CD4-positive, alpha-beta T cell treated with Interleukin-4 for 4 hours (primary cell): ENCODE measurements around the gene CWH43.
"Not testable (repeated sequence)": the region's sequence is repeated elsewhere in the genome, so short reads cannot be mapped to it uniquely, and the experiment has no call there.

Experiments used
- DNase-seq: peaks from one replicate; pipeline ENCODE4 v3.0.0-alpha.2; 2020

CWH43 gene

GRCh38 chr4:49098034-49098759, 112.1 kb downstream of the CWH43 start:
- not testable (repeated sequence) for DNase-seq

DNA sequence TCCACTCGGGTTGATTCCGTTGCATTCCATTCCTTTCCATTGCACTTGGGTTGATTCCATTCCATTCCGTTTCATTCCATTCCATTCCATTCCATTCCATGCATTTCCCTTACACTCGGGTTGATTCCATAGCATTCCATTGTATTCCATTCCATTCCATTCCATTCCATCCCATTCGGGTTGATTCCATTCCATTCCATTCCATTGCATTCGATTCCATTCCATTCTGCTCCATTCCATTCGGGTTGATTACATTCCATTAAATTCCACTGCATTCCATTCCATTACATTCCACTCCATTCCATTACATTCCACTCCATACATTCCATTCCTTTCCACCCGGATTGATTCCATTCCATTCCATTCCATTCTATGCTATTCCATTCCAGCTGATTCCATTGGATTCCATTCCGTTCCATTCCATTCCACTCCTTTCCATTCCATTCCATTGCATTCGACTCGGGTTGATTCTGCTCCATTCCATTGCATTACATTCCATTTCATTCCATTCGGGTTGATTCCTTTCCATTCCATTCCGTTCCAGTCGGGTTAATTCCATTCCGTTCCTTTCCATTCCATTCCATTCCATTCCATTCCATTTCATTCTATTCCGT, 113.9 kb downstream of the CWH43 start:
- not testable (repeated sequence) for DNase-seq

- DNase-seq = not testable (repeated sequence)
Measured at GRCh38 chr4:49102344-49102898, 116.3 kb downstream of the CWH43 start.

DNA sequence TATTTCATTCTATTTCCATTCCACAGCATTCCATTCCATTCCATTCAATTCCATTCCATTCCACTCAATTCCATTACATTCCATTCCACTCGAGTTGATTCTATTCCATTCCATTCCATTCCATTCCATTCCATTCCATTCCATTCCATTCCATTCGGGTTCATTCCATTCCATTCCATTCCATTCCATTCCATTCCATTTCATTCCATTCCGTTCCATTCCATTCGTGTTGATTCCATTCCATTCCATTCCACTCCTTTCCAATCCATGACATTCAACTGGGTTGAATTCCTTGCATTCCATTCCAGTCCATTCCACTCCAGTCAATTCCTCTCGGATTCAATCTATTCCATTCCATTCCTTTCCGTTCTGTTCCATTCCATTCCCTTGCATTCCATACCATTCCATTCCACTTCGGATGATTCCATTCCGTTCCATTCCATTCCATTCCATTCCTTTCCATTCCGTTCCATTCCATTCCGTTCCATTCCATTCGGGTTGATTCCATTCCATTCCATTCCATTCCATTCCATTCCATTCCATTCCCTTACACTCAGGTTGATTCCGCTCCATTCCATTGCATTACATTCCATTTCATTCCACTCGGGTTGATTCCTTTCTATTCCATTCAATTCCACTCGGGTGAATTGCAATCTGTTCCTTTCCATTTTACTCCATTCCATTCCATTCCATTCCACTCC, 117.5 kb downstream of the CWH43 start:
- not testable (repeated sequence) for DNase-seq

DNA sequence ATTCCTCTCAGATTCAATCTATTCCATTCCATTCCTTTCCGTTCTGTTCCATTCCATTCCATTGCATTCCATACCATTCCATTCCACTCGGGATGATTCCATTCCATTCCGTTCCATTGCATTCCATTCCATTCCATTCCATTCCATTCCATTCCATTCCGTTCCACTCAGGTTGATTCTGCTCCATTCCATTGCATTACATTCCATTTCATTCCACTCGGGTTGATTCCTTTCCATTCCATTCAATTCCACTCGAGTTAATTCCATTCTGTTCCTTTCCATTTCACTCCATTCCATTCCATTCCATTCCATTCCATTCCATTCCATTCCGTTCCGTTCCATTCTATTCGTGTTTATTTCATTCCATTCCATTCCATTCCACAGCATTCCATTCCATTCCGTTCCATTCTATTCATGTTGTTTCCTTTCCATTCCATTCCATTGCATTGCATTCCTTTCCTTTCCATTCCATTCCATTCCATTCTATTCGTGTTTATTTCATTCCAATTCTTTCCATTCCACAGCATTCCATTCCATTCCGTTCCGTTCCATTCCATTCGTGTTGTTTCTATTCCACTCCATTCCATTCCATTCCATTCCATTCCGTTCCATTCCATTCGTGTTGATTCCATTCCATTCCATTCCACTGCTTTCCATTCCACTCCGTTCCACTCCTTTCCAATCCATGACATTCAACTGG, 118.3 kb downstream of the CWH43 start:
- not testable (repeated sequence) for DNase-seq

GRCh38 chr4:49105248-49105904, 119.3 kb downstream of the CWH43 start:
- DNase-seq = not testable (repeated sequence)

- DNase-seq = peak; percentile 25
Measured at GRCh38 chr4:49107262-49107661, 121.2 kb downstream of the CWH43 start.

DNA sequence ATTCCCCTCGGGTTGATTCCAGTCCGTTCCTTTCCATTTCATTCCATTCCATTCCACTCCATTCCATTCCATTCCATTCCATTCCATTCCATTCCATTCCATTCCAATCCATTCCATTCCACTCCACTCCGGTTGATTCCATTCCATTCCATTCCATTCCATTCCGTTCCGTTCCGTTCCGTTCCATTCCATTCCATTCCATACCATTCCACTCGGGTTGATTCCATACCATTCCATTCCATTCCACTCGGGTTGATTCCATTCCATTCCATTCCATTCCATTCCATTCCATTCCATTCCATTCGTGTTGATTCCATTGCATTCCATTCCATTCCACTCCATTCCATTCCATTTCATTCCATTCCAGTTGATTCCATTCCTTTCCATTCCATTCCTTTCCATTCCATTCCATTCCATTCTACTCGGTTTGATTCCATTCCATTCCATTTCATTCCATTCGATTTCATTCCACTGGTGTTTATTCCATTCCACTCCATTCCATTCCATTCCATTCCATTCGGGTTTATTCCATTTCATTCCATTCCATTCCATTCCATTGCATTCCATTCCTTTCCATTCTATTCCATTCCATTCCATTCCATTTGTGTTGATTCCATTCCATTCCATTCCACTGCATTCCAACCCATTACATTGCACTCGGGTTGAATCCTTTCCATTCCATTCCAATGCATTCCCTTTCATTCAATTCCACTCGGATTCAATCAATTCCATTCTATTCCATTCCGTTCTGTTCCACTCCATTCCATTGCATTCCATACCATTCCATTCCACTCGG, 122.3 kb downstream of the CWH43 start:
- not testable (repeated sequence) for DNase-seq

- DNase-seq = not testable (repeated sequence)
Measured at GRCh38 chr4:49109567-49110166, 123.6 kb downstream of the CWH43 start.

GRCh38 chr4:49110579-49110978, 124.5 kb downstream of the CWH43 start:
- not testable (repeated sequence) for DNase-seq
